ENCODE results near the gene ASIC2. TPM values are rescaled to one million over a fixed set of nuclear protein-coding genes. Genes with fewer than 3 reads are reported as not detected.
"Not testable (repeated sequence)": the region's sequence is repeated elsewhere in the genome, so short reads cannot be mapped to it uniquely, and the experiment has no call there.

ASIC2 gene
- total RNA-seq, 2 donors from 2014 or later, result 0.48 to 1.3 TPM

DNA sequence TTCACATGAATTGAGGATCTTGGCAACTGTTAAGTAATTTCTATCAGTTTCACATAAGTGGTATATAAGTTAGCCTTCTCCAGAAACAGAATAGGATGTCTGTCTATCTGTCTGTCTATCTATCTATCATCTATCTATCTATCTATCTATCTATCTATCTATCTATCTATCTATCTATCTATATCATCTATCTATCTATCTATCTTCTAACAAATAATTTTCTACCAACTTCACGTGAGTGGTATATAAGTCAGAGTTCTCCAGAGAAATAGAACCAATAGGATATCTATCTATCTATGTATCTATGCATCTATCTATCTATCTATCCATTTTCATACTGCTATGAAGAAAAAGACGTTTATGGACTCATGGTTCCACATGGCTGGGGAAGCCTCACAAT, 312.9 kb downstream of the ASIC2 start:
- TF ChIP-seq, protein P1, sequence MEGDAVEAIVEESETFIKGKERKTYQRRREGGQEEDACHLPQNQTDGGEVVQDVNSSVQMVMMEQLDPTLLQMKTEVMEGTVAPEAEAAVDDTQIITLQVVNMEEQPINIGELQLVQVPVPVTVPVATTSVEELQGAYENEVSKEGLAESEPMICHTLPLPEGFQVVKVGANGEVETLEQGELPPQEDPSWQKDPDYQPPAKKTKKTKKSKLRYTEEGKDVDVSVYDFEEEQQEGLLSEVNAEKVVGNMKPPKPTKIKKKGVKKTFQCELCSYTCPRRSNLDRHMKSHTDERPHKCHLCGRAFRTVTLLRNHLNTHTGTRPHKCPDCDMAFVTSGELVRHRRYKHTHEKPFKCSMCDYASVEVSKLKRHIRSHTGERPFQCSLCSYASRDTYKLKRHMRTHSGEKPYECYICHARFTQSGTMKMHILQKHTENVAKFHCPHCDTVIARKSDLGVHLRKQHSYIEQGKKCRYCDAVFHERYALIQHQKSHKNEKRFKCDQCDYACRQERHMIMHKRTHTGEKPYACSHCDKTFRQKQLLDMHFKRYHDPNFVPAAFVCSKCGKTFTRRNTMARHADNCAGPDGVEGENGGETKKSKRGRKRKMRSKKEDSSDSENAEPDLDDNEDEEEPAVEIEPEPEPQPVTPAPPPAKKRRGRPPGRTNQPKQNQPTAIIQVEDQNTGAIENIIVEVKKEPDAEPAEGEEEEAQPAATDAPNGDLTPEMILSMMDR (IDR thresholded peaks at IDR 0.05), result no peak
- intact Hi-C loops (cut with DNase I), result no loop called here
- Histone ChIP-seq H3K27ac (no peak overlapping the region), H3K9me3 (no peaks in the 10 kb centered on the region), H3K9ac (ENCODE audit: low read depth in 2 of 2, low read length in 2 of 2) (no peak overlapping the region), H3K4me1 (no peaks in the 10 kb centered on the region), H3K4me3 (no peak overlapping the region), H3K36me3 (no peaks in the 10 kb centered on the region), H3K27me3 (no peaks in the 10 kb centered on the region)
- DNase-seq, result no peak

DNA sequence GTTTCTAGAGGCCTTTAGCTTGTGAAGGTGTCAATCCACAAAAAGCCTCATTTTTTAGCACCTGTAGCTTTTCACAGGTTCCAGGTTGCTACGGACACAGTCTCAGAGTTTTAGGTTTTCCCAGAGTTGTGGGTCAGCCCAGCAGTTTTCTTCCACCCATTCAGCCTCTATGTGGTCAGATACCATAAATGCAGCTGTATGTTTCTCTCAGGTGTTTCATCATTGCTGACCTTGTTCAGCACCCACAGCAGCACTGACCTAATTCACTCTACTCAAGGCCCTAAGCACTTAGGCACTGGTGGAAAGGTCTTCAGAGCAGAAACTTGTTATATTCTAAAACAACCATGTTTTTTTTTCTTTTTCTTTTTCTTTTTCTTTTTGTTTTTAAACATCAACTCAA, 316.5 kb downstream of the ASIC2 start:
- intact Hi-C loops (cut with DNase I), result no loop called here
- no peak for DNase-seq
- TF ChIP-seq, protein P1 (IDR thresholded peaks at IDR 0.05), result no peak

DNA sequence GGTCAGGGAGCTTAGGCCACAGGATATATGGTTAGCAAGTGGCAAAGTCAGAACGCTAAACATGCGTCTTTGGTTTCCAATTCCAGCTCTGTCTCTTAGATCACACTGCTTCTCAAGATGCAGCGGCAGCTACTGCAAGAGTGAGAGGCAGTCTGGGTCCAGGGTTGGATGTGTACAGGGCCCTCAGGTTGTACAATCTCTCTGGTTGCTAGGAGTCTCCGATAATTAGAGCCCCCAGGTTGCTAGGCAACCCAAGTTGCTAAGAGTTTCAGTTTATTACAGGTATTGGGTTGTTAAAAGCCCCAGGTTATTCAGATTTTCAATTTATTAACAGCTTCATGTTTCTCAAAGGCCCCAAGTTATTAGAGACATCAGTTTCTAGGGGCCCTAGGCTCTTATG, 317.0 kb downstream of the ASIC2 start:
- Histone ChIP-seq H3K36me3 (no peaks in the 10 kb centered on the region), H3K4me1 (no peaks in the 10 kb centered on the region), H3K9ac (ENCODE audit: low read depth in 2 of 2, low read length in 2 of 2) (no peak overlapping the region), H3K27me3 (no peaks in the 10 kb centered on the region), H3K27ac (no peak overlapping the region), H3K9me3 (no peaks in the 10 kb centered on the region), H3K4me3 (no peak overlapping the region)
- DNase-seq, result no peak
- TF ChIP-seq, protein P1 (IDR thresholded peaks at IDR 0.05), result no peak
- intact Hi-C loops (cut with DNase I), result no loop called here

More for the DNA sequence above, 316.5 kb downstream of the ASIC2 start:
- H3K4me1 ChIP-seq, result no peaks in the 10 kb centered on the region
- no peaks in the 10 kb centered on the region for H3K36me3 ChIP-seq
- H3K9me3 ChIP-seq, result no peaks in the 10 kb centered on the region
- H3K4me3 ChIP-seq, result no peak overlapping the region
- H3K27me3 ChIP-seq, result no peaks in the 10 kb centered on the region
- no peak overlapping the region for H3K9ac ChIP-seq (ENCODE audit: low read depth in 2 of 2, low read length in 2 of 2)
- no peak overlapping the region for H3K27ac ChIP-seq

DNA sequence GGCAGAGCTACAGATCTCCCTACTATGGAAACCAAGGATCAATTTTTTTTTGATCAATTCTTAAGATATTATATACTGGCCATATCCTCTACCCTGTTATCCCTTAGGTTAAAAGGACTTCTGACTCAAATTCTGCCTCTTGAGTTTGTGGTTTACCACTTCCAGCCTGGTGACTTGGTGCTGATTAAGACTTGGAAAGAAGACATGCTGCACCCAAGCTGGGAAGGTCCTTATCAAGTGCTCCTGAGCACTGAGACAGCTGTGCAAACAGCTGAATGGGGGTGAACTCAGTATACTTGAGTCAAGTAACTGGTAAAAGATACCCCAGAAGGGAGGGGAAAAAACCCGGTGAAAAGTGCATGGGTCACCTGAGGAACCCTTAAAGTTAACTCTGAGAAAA, 321.9 kb downstream of the ASIC2 start:
- Histone ChIP-seq H3K36me3 (no peaks in the 10 kb centered on the region), H3K27ac (no peak overlapping the region), H3K9me3 (no peaks in the 10 kb centered on the region), H3K4me3 (no peak overlapping the region), H3K4me1 (peaks cover 4% of the 10 kb centered on the region), H3K9ac (ENCODE audit: low read depth in 2 of 2, low read length in 2 of 2) (no peak overlapping the region), H3K27me3 (no peaks in the 10 kb centered on the region)
- intact Hi-C loops (cut with DNase I), result no loop called here
- TF ChIP-seq, protein P1 (IDR thresholded peaks at IDR 0.05), result no peak
- no peak for DNase-seq

DNA sequence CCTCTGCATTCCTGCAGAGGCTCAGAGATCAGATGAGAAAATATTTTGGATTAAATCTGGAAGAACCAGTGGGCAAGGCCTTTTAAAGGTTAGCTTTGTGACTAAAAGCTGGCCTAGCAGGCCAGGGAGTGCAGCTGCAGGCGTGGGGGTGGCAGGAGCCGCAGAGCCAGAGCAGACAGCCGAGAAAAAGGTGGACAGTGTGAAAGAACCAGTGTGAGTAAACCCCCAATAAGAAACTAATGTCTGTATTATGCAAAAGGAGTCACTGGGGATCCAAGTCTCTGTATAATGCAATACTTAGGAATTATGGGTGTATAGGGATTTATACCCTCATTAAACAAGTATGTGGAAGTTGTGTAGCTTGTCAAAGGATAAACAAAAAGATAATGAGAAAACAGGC, 322.8 kb downstream of the ASIC2 start:
- Histone ChIP-seq H3K9ac (ENCODE audit: low read depth in 2 of 2, low read length in 2 of 2) (no peak overlapping the region), H3K9me3 (no peaks in the 10 kb centered on the region), H3K36me3 (no peaks in the 10 kb centered on the region), H3K27me3 (no peaks in the 10 kb centered on the region), H3K4me3 (no peak overlapping the region), H3K4me1 (peaks cover 4% of the 10 kb centered on the region), H3K27ac (no peak overlapping the region)
- no peak for DNase-seq
- intact Hi-C loops (cut with DNase I), result no loop called here
- TF ChIP-seq, protein P1 (IDR thresholded peaks at IDR 0.05), result no peak

DNA sequence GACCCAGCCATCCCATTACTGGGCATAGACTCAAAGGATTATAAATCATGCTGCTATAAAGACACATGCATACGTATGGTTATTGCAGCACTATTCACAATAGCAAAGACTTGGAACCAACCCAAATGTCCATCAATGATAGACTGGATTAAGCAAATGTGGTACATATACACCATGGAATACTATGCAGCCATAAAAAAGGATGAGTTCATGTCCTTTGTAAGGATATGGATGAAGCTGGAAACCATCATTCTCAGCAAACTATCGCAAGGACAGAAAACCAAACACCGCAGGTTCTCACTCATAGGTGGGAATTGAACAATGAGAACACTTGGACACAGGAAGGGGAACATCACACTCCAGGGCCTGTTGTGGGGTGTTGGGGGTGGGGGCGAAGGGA, 323.9 kb downstream of the ASIC2 start:
- not testable (repeated sequence) for H3K27ac ChIP-seq

More for the DNA sequence above, 323.9 kb downstream of the ASIC2 start:
- DNase-seq; H3K4me1 ChIP-seq; H3K9me3 ChIP-seq; H3K9ac ChIP-seq (ENCODE audit: low read depth in 2 of 2, low read length in 2 of 2); H3K27me3 ChIP-seq; H3K4me3 ChIP-seq; H3K36me3 ChIP-seq; intact Hi-C loops (cut with DNase I): not testable (repeated sequence)
